Measurements from ENCODE around the gene PPARGC1A. TPM values are rescaled to one million over a fixed set of nuclear protein-coding genes. Genes with fewer than 3 reads are reported as not detected.

The PPARGC1A gene
- total RNA-seq, 6 donors from 2014 or later: 4.6 to 16.8 (median 11.8) TPM

DNA sequence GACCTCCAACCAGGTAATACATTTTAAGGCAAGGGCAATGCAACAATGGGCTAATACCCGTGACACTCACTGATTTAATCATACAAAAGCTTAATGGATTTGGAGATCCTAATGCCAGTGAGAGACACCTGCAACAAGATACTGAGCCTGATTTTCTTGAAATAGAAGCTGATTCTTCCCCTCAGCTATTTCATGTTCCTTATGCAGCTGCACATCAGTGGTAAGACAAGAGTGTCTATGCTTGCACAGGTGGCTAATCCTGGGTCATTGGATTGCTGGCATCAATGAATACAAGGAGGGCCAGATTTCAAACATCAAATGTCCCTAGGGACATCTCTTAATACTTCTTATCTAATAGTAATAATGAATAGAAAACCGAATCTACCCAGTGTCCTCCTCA lies 139.7 kb downstream of the PPARGC1A start:
- no peaks in the 10 kb centered on the region for H3K9me3 ChIP-seq
- DNase-seq (no peak), ATAC-seq (ENCODE audit: low FRiP score in 2 of 2) (no peak)
- no peaks in the 10 kb centered on the region for H3K4me1 ChIP-seq
- no peak overlapping the region for H3K27ac ChIP-seq
- TF ChIP-seq, protein P1, sequence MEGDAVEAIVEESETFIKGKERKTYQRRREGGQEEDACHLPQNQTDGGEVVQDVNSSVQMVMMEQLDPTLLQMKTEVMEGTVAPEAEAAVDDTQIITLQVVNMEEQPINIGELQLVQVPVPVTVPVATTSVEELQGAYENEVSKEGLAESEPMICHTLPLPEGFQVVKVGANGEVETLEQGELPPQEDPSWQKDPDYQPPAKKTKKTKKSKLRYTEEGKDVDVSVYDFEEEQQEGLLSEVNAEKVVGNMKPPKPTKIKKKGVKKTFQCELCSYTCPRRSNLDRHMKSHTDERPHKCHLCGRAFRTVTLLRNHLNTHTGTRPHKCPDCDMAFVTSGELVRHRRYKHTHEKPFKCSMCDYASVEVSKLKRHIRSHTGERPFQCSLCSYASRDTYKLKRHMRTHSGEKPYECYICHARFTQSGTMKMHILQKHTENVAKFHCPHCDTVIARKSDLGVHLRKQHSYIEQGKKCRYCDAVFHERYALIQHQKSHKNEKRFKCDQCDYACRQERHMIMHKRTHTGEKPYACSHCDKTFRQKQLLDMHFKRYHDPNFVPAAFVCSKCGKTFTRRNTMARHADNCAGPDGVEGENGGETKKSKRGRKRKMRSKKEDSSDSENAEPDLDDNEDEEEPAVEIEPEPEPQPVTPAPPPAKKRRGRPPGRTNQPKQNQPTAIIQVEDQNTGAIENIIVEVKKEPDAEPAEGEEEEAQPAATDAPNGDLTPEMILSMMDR (IDR thresholded peaks at IDR 0.05): no peak
- TF ChIP-seq POLR2A (IDR thresholded peaks at IDR 0.05): no peak
- TF ChIP-seq EP300 (IDR thresholded peaks at IDR 0.05): no peak
- TF ChIP-seq POLR2AphosphoS5 (IDR thresholded peaks at IDR 0.05): no peak
- no peak overlapping the region for H3K4me3 ChIP-seq
- 84% methylated on average over 2 of the region's 2 CpGs for WGBS, 2 donors
- no peaks in the 10 kb centered on the region for H3K27me3 ChIP-seq
- H3K36me3 ChIP-seq: no peaks in the 10 kb centered on the region

DNA sequence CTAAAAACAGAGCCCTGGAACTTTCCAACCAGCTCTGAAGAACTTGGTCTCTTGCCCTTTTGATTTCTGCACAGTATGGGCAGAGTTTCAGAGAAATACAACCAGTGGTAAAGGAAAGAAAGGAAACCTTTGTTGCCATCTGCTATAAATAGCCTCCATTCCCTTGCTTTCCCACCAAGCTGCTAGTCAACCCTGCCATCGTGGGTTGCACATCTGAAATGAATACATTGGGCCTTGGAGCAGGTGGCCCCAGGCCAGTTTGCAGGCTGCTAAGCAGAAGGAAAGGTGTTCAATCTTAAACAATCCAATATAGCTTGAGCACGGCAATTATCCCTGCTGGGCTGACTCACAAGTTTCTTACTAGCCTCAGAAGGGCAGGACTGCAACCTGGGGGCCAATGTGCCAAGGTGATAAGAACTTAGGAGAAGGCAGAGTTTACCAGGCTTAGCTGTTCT lies 142.5 kb downstream of the PPARGC1A start:
- no peak for ATAC-seq (ENCODE audit: low FRiP score in 2 of 2)
- H3K9me3 ChIP-seq: no peaks in the 10 kb centered on the region
- DNase-seq: no peak
- no peaks in the 10 kb centered on the region for H3K36me3 ChIP-seq
- TF ChIP-seq EP300 (IDR thresholded peaks at IDR 0.05) (no peak), POLR2AphosphoS5 (IDR thresholded peaks at IDR 0.05) (no peak), POLR2A (IDR thresholded peaks at IDR 0.05) (no peak)
- TF ChIP-seq, protein P1 (IDR thresholded peaks at IDR 0.05): no peak
- no peaks in the 10 kb centered on the region for H3K27me3 ChIP-seq
- 51 to 59% methylated on average over 2 of the region's 2 CpGs for WGBS, 2 donors
- H3K27ac ChIP-seq: no peak overlapping the region
- no peaks in the 10 kb centered on the region for H3K4me1 ChIP-seq
- H3K4me3 ChIP-seq: no peak overlapping the region

DNA sequence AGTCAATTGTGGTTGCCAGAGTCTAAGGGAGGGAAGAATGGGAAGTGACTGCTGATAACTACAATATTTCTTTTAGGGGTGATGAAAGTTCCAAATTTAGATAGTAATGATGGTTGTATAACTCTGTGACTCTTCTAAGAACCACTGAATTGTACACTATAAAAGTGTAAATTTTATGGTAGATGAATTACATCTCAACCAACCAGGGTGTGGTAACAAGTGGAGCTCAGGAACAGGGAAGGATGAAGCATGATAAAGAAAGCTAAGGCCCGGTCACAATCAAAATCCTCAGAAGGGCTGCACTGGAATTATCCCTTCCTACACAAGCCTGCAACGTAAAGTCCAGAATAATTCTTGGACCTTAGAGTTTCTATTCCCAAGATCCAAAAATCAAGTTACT lies 143.2 kb downstream of the PPARGC1A start:
- Histone ChIP-seq H3K27ac (no peak overlapping the region), H3K27me3 (no peaks in the 10 kb centered on the region), H3K4me1 (no peaks in the 10 kb centered on the region), H3K4me3 (no peak overlapping the region), H3K9me3 (no peaks in the 10 kb centered on the region), H3K36me3 (no peaks in the 10 kb centered on the region)
- ATAC-seq (ENCODE audit: low FRiP score in 2 of 2) (no peak), DNase-seq (no peak)
- TF ChIP-seq EP300 (IDR thresholded peaks at IDR 0.05): no peak
- TF ChIP-seq, protein P1 (IDR thresholded peaks at IDR 0.05): no peak
- TF ChIP-seq POLR2AphosphoS5 (IDR thresholded peaks at IDR 0.05): no peak
- no peak for TF ChIP-seq POLR2A (IDR thresholded peaks at IDR 0.05)
- 85 to 87% methylated on average over 2 of the region's 2 CpGs for WGBS, 2 donors

DNA sequence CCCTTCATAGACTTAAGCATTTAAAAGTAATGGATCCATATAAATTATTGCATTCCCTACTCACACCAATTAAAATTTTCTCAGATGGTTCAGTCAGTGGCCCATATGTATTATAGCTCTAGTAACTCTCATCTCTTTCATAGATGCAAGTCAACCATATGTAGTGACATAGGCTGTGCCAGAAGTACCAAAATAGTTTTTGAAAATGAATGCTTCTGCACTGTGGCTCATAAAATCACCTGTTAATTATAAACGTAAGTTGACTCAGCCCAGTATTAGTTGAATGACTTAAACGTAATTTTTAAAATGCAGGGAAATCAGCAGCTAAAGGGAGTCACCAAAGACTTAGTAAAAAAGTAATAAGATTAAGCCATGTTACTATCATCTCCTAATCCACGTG lies 143.8 kb downstream of the PPARGC1A start:
- Histone ChIP-seq H3K4me3 (no peak overlapping the region), H3K27me3 (no peaks in the 10 kb centered on the region), H3K27ac (no peak overlapping the region), H3K36me3 (no peaks in the 10 kb centered on the region), H3K9me3 (no peaks in the 10 kb centered on the region), H3K4me1 (no peaks in the 10 kb centered on the region)
- DNase-seq: no peak
- no peak for TF ChIP-seq POLR2AphosphoS5 (IDR thresholded peaks at IDR 0.05)
- no peak for TF ChIP-seq EP300 (IDR thresholded peaks at IDR 0.05)
- no peak for TF ChIP-seq POLR2A (IDR thresholded peaks at IDR 0.05)
- TF ChIP-seq, protein P1 (IDR thresholded peaks at IDR 0.05): no peak
- ATAC-seq (ENCODE audit: low FRiP score in 2 of 2): no peak
- 80 to 92% methylated on average over 3 of the region's 3 CpGs for WGBS, 2 donors

DNA sequence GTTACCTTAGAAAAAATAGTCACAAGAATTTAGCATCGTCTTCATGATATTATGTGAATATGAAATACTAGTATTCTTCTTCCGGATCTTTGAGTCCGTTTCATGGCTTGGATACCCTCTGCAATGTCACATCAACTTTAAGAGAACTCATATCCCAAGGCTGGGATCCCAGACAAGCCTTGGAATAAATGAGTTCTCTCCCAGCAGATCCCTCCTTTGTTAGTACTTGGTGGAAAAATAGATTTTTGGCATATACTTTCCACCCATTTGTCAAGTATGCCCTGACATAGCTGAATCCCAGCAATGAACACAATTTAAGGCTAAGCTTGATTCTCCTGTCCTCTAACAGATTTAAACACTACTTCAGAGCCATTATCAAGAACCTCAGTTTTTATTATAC lies 144.5 kb downstream of the PPARGC1A start:
- WGBS, 2 donors: 90 to 92% methylated on average over 3 of the region's 3 CpGs
- TF ChIP-seq, protein P1 (IDR thresholded peaks at IDR 0.05): no peak
- TF ChIP-seq POLR2AphosphoS5 (IDR thresholded peaks at IDR 0.05) (no peak), POLR2A (IDR thresholded peaks at IDR 0.05) (no peak), EP300 (IDR thresholded peaks at IDR 0.05) (no peak)
- no peaks in the 10 kb centered on the region for H3K9me3 ChIP-seq
- no peaks in the 10 kb centered on the region for H3K27me3 ChIP-seq
- no peaks in the 10 kb centered on the region for H3K4me1 ChIP-seq
- H3K4me3 ChIP-seq: no peak overlapping the region
- H3K27ac ChIP-seq: no peak overlapping the region
- DNase-seq (no peak), ATAC-seq (ENCODE audit: low FRiP score in 2 of 2) (no peak)
- H3K36me3 ChIP-seq: no peaks in the 10 kb centered on the region
